ENCODE measurements around the gene FUT2.
A peak's percentile ranks its signal among the peaks of the same experiment; 100 is the strongest.

DNA sequence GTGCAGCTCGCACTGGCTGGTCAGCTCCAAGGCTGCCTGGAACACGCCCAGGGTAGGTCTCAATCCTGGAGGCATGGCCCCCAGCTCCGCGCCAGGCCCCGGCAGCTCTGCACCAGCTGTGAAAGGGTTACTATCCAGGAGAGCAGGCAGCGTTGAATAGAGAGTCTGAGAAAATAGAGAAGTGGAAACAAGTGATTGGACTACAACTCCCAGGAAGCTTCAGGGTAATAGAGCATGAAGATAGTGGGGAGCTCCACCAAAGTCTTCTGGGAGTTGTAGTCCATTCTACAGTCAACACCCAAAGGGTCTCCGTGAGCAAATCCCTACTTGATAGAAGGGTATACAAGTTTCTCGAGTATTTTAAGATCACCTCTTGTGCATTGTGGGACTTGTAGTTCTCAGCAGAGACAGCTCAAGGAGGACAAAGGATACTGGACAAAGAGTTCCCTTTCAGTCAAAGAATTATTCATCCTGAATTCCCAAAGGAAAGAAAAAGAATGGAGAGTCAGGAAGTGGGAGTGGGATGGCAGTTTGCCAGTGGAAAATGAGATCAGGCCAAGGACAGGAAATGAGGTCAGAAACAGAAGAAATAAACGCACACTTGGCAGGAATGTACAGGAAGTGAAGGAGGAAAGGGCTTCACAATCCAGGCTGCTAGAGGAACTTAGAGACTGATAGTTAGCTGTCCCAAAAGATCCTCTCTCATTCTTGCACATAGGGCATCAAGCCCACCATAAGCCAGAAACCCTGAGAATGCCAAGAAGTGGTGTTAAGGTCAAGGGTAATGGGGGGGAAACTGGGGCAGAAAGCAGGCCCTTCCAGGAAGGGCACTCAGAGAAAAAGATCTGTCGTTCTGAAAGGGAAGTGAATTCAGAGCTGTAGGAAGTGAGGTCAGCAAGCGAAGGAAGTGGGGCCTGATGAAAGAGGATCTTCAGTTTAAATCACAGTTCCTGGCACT lies 29.3 kb downstream of the FUT2 start:
- TF ChIP-seq CTCF (IDR thresholded peaks at IDR 0.05 in 2 of 3, conservative IDR thresholded peaks at IDR 0.05 in 1 of 3; ENCODE audit: borderline replicate concordance in 1 of 3, insufficient read depth in 1 of 3, low read depth in 2 of 3, low read length in 2 of 3) (no peak), EZH2 (IDR thresholded peaks at IDR 0.05) (no peak), POLR2AphosphoS5 (IDR thresholded peaks at IDR 0.05; ENCODE audit: low read depth, low read length) (peak; percentile 61; the same call in 1 of the 2 replicates), ZNF274 (IDR thresholded peaks at IDR 0.05; ENCODE audit: low read depth, low read length) (no peak), ZFX (IDR thresholded peaks at IDR 0.05) (no peak), POLR2A (IDR thresholded peaks at IDR 0.05; ENCODE audit: borderline replicate concordance, extremely low read depth, insufficient read depth, insufficient read length) (peak; percentile 0), SIN3A (IDR thresholded peaks at IDR 0.05; ENCODE audit: low read depth) (no peak), YY1 (IDR thresholded peaks at IDR 0.05; ENCODE audit: extremely low read depth, insufficient replicate concordance, low read depth, low read length) (no peak)
- TF ChIP-seq, protein P1, sequence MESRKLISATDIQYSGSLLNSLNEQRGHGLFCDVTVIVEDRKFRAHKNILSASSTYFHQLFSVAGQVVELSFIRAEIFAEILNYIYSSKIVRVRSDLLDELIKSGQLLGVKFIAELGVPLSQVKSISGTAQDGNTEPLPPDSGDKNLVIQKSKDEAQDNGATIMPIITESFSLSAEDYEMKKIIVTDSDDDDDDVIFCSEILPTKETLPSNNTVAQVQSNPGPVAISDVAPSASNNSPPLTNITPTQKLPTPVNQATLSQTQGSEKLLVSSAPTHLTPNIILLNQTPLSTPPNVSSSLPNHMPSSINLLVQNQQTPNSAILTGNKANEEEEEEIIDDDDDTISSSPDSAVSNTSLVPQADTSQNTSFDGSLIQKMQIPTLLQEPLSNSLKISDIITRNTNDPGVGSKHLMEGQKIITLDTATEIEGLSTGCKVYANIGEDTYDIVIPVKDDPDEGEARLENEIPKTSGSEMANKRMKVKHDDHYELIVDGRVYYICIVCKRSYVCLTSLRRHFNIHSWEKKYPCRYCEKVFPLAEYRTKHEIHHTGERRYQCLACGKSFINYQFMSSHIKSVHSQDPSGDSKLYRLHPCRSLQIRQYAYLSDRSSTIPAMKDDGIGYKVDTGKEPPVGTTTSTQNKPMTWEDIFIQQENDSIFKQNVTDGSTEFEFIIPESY (IDR thresholded peaks at IDR 0.05; ENCODE audit: extremely low read depth, insufficient replicate concordance, low read length): no peak
- TF ChIP-seq, protein P2, sequence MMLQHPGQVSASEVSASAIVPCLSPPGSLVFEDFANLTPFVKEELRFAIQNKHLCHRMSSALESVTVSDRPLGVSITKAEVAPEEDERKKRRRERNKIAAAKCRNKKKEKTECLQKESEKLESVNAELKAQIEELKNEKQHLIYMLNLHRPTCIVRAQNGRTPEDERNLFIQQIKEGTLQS (IDR thresholded peaks at IDR 0.05): no peak

Measured in HCT116 (cell line).